Measurements from ENCODE around the gene ACVR1.

The ACVR1 gene

GRCh38 chr2:157792335-157793052 lies 83.6 kb downstream of the ACVR1 start:
- no peak for DNase-seq (ENCODE audit: low spot score)

DNA sequence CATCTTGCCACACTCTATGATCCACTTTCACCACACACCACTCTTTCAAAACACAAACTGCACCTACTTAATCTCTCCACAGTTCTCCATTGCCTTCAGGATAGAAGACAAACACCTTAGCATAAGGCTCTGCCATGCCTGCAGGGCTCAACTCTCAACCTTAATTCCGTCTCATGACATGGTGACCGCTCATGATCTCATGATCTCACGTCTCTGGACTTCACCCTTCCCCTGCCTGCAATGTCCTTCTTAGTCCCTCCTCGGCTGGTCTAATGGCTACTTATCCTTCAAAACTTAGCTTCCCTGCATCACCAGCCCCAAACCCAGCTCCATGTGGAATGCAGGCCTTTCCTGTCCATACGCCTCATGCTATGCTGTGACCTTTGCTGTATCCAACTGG lies 85.3 kb downstream of the ACVR1 start:
- no peak for DNase-seq (ENCODE audit: low spot score)

GRCh38 chr2:157789933-157790511 lies 86.1 kb downstream of the ACVR1 start:
- DNase-seq (ENCODE audit: low spot score): no peak

DNA sequence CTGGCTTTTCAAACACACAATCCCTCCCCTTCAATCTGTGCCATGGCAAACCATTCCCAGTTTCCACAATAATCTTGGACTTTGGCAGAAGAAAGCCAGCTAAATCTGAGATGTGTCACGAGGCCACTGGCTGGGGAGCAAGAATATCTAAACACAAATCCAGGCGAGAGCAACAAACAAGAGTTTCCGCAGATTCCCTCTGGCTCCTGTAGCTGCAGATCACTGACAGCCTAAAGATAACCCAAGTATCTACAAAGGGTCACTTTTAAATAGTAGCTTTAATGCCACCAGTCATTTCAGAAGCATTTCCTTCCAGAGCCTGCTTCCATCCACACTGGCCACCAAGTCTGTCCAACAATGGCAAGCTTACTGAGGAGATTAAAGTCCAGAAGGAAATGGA lies 86.9 kb downstream of the ACVR1 start:
- no peak for DNase-seq (ENCODE audit: low spot score)

- DNase-seq (ENCODE audit: low spot score): no peak
These were observed 87.9 kb downstream of the ACVR1 start for GRCh38 chr2:157788201-157788600.

GRCh38 chr2:157787364-157787938 lies 88.7 kb downstream of the ACVR1 start:
- no peak for DNase-seq (ENCODE audit: low spot score)

DNA sequence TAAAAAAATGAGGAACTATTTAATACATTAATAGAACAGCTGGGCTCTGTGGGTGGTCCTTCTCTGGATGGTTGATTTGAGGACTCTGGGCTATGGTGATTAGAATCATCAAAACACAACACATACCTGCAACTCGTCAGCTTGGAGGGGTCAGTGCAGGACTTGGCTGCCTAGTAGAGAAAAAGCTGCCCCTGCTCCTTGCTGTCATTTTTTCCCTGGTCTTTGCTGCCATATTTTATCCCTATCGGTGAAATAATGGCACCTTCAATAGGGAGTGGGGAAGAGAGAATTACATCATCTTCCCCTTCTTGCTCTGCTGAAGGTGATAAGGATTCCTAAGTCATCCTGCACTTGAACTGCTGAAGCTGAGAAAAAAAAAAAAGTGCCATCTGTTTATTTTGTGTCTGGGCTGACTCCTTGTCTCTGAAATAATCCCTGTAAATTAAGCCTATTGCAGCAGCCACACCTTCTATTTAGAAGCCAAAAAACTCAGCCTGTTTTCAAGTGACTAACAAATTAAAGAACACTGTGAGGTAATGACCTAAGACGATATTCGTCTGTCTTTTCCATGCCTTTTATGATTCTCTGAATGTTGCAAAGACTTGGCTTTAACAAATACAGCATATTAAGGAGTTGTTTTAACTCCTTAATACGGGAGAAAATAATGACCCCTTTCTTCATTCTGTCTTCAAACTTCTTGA lies 89.3 kb downstream of the ACVR1 start:
- DNase-seq (ENCODE audit: low spot score): no peak

DNA sequence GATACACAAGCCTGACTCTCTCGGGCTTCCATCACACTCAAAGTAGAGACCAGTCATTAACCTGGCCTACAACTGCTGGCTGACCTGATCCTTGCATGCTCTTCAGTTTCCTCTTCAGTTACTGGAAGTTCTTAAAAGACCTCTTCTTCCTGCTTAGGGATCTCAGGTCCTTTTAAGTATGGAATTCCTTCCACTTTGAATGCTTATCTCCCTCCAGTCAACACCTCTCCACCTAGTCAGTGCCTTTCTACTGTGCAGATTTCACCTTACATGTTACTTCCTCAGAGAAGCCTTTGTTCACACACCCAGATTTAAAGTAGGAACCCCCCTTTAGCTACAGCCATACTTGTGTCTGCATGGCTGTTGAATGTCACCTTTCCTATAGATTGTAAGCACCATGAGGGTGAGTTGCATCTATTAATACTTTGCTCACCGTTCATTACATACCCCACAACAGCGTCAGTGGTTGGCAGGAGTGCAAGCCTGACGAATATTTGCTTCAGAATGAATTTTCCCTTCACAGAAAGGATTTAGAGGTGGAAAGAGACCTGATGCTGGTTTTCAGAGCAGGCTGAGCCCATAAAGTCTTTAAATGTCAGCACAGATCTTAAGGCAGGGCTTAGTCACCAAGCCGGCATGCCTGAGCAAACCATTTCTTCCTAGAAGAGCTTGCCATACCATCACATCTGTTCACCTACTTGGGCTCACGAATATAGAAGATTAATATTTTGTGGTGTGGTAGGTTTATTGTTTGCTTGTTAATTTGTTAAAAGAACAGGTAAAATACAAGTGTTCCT lies 90.1 kb downstream of the ACVR1 start:
- DNase-seq (ENCODE audit: low spot score): no peak

DNA sequence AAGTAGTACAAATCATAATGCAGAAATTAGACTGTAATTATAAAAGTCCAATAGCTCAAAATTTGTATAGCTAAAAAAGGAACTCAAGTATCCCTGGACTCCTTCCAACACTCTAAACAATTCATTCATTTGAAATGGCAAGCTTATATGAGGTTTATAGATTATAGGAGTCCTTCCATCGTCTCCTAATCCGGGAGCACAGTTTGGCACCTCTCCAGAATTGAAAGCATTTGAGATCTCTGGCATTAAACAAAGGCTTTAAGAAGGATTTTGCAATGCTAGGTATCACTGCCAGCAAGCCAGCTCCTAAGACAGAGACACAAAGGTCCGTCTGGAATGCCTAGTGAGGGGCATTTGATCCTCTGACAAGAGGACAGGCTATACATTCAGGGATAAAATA lies 90.9 kb downstream of the ACVR1 start:
- DNase-seq (ENCODE audit: low spot score): no peak

DNA sequence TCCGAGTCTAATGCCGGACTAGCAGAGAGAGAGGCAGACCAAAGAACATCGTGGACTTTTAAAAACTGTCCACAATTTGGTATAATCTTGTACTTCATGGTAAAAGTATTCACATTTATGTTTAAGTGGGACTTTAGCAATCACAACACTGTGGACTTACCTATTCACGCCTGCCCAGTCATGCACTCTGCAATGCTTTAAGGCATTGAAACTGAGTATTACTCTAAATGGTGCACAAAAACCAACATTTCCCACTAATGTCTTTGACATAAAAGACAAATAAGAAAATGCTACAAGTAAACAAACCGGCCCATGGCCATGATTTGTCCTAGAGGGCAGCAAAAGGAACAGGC lies 91.3 kb downstream of the ACVR1 start:
- DNase-seq (ENCODE audit: low spot score): no peak

DNA sequence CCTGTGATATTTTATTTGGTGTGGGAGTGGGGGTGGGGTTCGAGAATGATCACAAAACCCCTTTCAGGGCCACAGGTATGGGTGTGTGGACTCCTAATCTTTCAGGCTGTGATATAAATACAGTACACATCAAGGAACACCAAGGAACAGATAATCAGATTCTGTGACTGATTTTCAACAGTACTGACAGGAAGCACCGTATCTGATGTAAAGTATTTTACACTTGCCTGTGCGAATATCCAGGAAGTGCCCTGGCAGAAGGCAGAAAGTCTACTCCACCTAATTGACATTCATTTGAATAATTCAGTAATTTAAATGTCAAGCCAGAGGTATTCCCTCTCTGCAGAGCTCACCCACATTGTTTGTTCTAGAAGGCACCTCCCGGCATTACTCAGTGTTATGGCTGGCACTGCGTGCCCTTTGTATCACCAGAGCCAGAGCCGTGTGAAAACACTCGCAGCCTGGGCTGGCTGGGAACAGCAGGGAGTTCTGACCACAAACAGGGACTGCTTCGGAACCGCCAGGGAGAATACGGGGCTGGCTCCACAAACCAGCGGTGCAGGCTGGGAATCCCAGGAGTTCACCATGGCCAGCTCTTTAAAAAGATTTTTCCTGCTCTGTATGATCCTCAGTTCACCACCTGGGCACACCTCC lies 91.8 kb downstream of the ACVR1 start:
- DNase-seq (ENCODE audit: low spot score): no peak

DNA sequence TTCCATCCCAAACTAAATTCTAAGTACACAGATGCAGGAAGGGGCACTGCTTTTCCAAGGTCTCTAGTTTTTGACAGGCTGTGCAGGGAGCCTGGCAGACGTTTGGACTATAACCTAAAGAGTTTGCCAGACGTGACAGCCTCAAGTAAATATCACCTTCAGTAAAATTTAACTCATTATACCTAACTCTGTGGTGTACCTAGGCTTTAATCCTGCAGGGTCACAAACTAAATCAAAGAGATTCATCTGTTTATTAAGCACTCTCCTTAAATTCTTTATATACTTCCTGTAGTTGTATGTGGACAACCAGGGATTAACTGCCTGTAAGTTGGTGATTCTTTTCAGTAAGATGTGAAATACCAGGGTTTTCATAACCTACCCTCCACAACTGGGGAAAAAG lies 92.9 kb downstream of the ACVR1 start:
- DNase-seq (ENCODE audit: low spot score): no peak

- no peak for DNase-seq (ENCODE audit: low spot score)
These were observed 93.9 kb downstream of the ACVR1 start for GRCh38 chr2:157782057-157782845.

DNA sequence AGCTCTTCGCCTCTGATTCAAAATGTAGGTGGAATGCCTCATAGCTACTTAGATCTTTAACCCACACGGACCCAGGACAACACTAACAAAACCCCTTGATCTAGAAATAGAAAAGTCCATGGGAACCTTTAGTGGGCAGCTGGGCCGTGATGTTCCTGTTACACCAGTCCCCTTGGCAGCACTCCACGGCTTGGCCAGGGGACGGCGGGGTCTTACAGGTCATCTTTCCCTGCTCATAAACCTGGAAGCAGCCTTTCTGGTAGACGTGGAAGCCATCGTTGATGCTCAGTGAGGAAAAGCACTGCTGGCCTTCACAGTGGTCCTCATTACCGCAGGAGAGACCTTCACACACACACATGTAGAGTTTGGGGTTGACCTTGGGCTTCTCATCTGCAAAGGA lies 95.9 kb downstream of the ACVR1 start:
- DNase-seq (ENCODE audit: low spot score): no peak

DNA sequence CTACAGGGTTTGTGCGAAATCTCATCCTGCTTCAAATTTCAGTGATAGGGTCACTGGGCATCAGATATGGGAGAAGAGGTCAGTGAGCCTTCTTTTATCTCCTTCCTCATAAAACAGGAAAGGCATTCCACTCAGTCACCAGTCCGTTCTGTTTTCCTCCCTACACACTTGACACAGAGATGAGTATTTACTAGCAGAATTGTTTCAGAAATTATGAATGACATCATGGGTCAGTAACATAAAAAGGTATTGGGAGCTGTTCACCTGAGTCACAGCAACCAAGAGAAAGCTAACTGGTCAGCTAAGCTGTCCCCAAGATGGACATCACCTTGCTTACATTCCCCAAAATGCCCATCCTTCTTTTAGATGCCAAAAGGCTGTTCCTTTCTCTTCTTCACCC lies 96.3 kb downstream of the ACVR1 start:
- no peak for DNase-seq (ENCODE audit: low spot score)

DNA sequence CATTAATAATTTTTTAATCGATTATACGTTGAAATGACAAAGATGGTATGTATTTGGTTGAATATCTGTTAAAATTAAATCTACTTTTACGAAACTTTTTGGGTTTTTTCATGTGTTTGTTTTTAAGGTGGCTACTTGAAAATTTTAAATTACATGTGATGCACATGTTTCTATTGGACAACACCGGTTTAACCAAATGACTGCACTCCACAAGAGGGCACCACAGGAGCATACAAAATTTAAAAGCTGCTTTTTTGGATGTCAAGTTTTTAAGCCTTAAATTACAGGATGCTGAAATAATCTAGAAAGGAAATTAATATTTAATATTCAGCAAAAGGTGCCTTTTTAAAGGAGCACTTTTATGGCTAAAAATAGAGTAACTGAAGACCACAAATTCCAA lies 98.7 kb downstream of the ACVR1 start:
- no peak for DNase-seq (ENCODE audit: low spot score)

- no peak for DNase-seq (ENCODE audit: low spot score)
These were observed 104.9 kb downstream of the ACVR1 start for GRCh38 chr2:157771234-157771633.

- no peak for DNase-seq (ENCODE audit: low spot score)
These were observed 106.3 kb downstream of the ACVR1 start for GRCh38 chr2:157769856-157770255.

- no peak for DNase-seq (ENCODE audit: low spot score)
These were observed 111.7 kb downstream of the ACVR1 start for GRCh38 chr2:157764386-157764785.

DNA sequence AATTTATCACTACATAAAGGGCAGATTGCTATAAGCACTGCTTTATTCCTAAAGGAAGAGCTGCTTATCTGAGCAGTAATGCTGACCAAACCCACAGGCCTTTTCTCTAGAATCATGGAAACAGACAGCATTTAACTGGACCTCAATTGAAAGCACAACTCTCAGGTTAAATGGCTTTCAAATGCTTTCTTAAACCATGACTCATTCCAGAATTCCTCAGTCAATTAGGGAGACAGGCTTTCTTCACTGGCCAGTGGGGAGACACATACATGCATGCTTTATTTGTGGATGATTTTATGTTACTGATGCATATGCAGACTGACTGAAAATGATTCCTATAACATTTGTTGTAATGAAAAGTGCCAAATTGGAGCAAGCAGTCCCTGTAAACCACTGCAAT lies 114.6 kb downstream of the ACVR1 start:
- DNase-seq (ENCODE audit: low spot score): no peak

DNA sequence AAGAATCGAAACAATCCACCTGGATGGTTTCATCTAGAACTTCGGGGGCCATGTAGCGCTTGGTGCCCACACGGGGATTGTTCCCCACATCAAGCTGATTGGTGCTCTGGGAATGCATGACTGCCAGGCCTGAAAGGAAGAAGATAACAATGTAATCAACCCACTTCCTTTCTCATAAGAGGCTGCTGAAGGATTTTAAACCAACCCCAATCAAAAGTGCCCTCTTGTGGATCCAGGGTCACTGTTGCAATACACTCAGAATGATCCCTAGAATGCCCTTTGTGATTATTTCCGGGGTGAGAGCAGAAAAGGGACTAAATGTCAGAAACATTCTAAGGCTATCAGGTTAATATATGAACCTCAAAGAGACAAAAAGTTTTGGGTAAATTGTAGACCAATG lies 115.2 kb downstream of the ACVR1 start:
- no peak for DNase-seq (ENCODE audit: low spot score)
